B cell (primary cell): ENCODE measurements around the gene SLC25A48. TPM values are rescaled to one million over a fixed set of nuclear protein-coding genes. Genes with fewer than 3 reads are reported as not detected.

ENCODE experiments used
- ATAC-seq: fragments of 200-7000 bp; cut with Tn5 transposase; one replicate; pipeline ENCODE4 v1.10.0; 2021; ENCODE audit warnings: low read depth, mild to moderate bottlenecking, moderate number of reproducible peaks, moderate library complexity
- CTCF ChIA-PET: fragments of 350-600 bp; sonication (Branson Sonifier 250); formaldehyde crosslinking; loops from one replicate; lab custom pipeline; 2021; ENCODE audit warnings: antibody characterized with exemption, inconsistent platforms; lab: Charles Lee
- POLR2A ChIA-PET: fragments of 350-600 bp; sonication (Branson Sonifier 250); formaldehyde crosslinking; loops from one replicate; lab custom pipeline; 2021; ENCODE audit warnings: antibody characterized with exemption; lab: Charles Lee
- DNase-seq: peaks from one replicate; pipeline ENCODE4 v3.0.0; 2013
- H2AFZ ChIP-seq: 2 replicates; pipeline ENCODE4 v1.6.1; 2012; ENCODE audit warnings: mild to moderate bottlenecking, low read depth, low read length; ENCODE audit not compliant: insufficient read depth, poor library complexity, severe bottlenecking
- H3K27ac ChIP-seq, 2 donors: 1 replicate in 1 of 2; 2 replicates in 1 of 2; pipeline ENCODE4 v1.5.1; 2012 to 2013; ENCODE audit warnings: low read length in 2 of 2, mild to moderate bottlenecking in 2 of 2, moderate library complexity in 1 of 2
- H3K27me3 ChIP-seq, 4 experiments: fragments of 200-600 bp in 1 of 4; sonication (generic) in 1 of 4; replicated peaks in 1 of 4; 1 replicate in 2 of 4; 2 replicates in 2 of 4; pipeline versions ENCODE4 v1.6.1 to v1.7.0; 2013 to 2016; ENCODE audit warnings: low read length in 3 of 4, mild to moderate bottlenecking in 2 of 4, mixed read lengths in 1 of 4, moderate library complexity in 1 of 4; ENCODE audit not compliant: insufficient read depth in 4 of 4, control insufficient read depth in 3 of 4; ENCODE audit errors: control extremely low read depth in 1 of 4
- H3K36me3 ChIP-seq, 2 experiments: replicated peaks in 1 of 2; 1 replicate in 1 of 2; 2 replicates in 1 of 2; pipeline versions ENCODE4 v1.6.1 to v1.7.1; 2013; ENCODE audit warnings: low read length in 1 of 2; ENCODE audit not compliant: insufficient read depth in 2 of 2, control insufficient read depth in 1 of 2; ENCODE audit errors: control extremely low read depth in 1 of 2, extremely low read depth in 1 of 2
- H3K4me1 ChIP-seq, 2 donors: fragments of 200-600 bp in 1 of 2; sonication (generic) in 1 of 2; 1 replicate in 1 of 2; 2 replicates in 1 of 2; pipeline versions ENCODE4 v1.5.1 to v1.6.1; 2013 to 2017; ENCODE audit warnings: low read length in 2 of 2; ENCODE audit not compliant: control insufficient read depth in 2 of 2, insufficient read depth in 2 of 2
- H3K4me2 ChIP-seq: replicated peaks from 2 replicates; pipeline ENCODE3; 2012; ENCODE audit warnings: mild to moderate bottlenecking, low read depth, low read length; ENCODE audit not compliant: poor library complexity, severe bottlenecking
- H3K4me3 ChIP-seq, 5 experiments: fragments of 200-600 bp in 1 of 5; sonication (generic) in 1 of 5; 1 replicate in 3 of 5; 2 replicates in 2 of 5; pipeline versions ENCODE4 v1.5.1 to v1.7.0; 2011 to 2016; ENCODE audit warnings: low read length in 4 of 5, mild to moderate bottlenecking in 4 of 5, low read depth in 2 of 5, control low read depth in 1 of 5, moderate library complexity in 1 of 5; ENCODE audit not compliant: insufficient read depth in 1 of 5; ENCODE audit errors: control extremely low read depth in 1 of 5, extremely low read depth in 1 of 5
- H3K79me2 ChIP-seq: fragments of 200-600 bp; sonication (generic); one replicate; pipeline ENCODE4 v1.6.0; 2016; ENCODE audit warnings: low read length; ENCODE audit not compliant: control insufficient read depth, insufficient read depth
- H3K9ac ChIP-seq: fragments of 200-600 bp; sonication (generic); 2 replicates; pipeline ENCODE4 v1.6.1; 2017; ENCODE audit warnings: mild to moderate bottlenecking, low read length, moderate library complexity
- H3K9me3 ChIP-seq, 3 donors: one replicate each; pipeline versions ENCODE4 v1.6.1 to v1.7.1; 2013; ENCODE audit warnings: low read length in 2 of 3; ENCODE audit not compliant: control insufficient read depth in 2 of 3, insufficient read depth in 1 of 3; ENCODE audit errors: control extremely low read depth in 1 of 3
- H4K20me1 ChIP-seq: 2 replicates; pipeline ENCODE4 v1.6.0; 2012; ENCODE audit warnings: mild to moderate bottlenecking, low read length; ENCODE audit not compliant: insufficient read depth, control insufficient read depth, poor library complexity, severe bottlenecking
- H3K27ac Mint-ChIP-seq: one replicate; pipeline ENCODE4 v1.8.0; 2021; ENCODE audit warnings: mixed read lengths
- H3K27me3 Mint-ChIP-seq: one replicate; pipeline ENCODE4 v1.8.0; 2021; ENCODE audit warnings: mixed read lengths
- H3K4me1 Mint-ChIP-seq: one replicate; pipeline ENCODE4 v1.8.0; 2021; ENCODE audit warnings: mixed read lengths
- H3K4me3 Mint-ChIP-seq: one replicate; pipeline ENCODE4 v1.8.0; 2021; ENCODE audit warnings: mixed read lengths
- H3K9me3 Mint-ChIP-seq: one replicate; pipeline ENCODE4 v1.8.0; 2022; ENCODE audit warnings: mixed read lengths; ENCODE audit not compliant: insufficient read depth
- CTCF ChIP-seq: fragments of 200-600 bp; IDR thresholded peaks from one replicate; pipeline ENCODE4 v1.8.0; 2022; ENCODE audit warnings: antibody characterized with exemption, mild to moderate bottlenecking
- EZH2 ChIP-seq: IDR thresholded peaks from 2 replicates; pipeline ENCODE4 v1.6.1; 2012; ENCODE audit warnings: borderline replicate concordance, low read depth, mild to moderate bottlenecking, moderate library complexity, low read length; ENCODE audit not compliant: insufficient read depth, poor library complexity, severe bottlenecking
- WGBS: methylation state at CpG from one replicate; pipeline ENCODE4 v1.1.5; 2013; ENCODE audit warnings: missing lambda C conversion rate; ENCODE audit not compliant: insufficient coverage; 5-methylcytosine and 5-hydroxymethylcytosine counted together
- intact Hi-C: fragments of 100-400 bp; cut with micrococcal nuclease; formaldehyde crosslinking; loops from one replicate; pipeline ENCODE4 v1.10.0; 2022
- polyA plus RNA-seq: library from polyadenylated mRNA; depleted of rRNA; stranded (reverse); fragments of >200 nt; gene quantifications from 2 replicates; pipeline ENCODE4 v1.2.3, GENCODE V29; 2012
- total RNA-seq, 2 donors: library from RNA; stranded (reverse); fragments of 120-200 nt in 1 of 2; gene quantifications; 1 replicate in 1 of 2; 2 replicates in 1 of 2; pipeline versions ENCODE4 v1.2.3 to v1.2.4, GENCODE V29; 2013 to 2022

The SLC25A48 gene
- total and polyA plus RNA-seq, 2 donors (not counting 1 experiment from before 2014, with no cell fraction given) = not detected

GRCh38 chr5:135878156-135878620 lies 43.7 kb downstream of the SLC25A48 start:
- H3K27me3 Mint-ChIP-seq = peaks cover 34% of the 10 kb centered on the region
- no peak for ATAC-seq
- POLR2A ChIA-PET = no interaction called here

GRCh38 chr5:135879591-135879990 lies 45.1 kb downstream of the SLC25A48 start:
- no peaks in the 10 kb centered on the region for H3K9me3 Mint-ChIP-seq
- no peak for DNase-seq
- CTCF ChIA-PET = no interaction called here

More at GRCh38 chr5:135878156-135878620, 43.7 kb downstream of the SLC25A48 start:
- Histone ChIP-seq H2AFZ (no peak overlapping the region), H3K4me1 (no peaks in the 10 kb centered on the region), H3K27me3 (peaks cover 0 to 4% (median 0%) of the 10 kb centered on the region in 4 experiments), H3K36me3 (no peaks in the 10 kb centered on the region), H3K4me2 (no peak overlapping the region), H3K9ac (no peak overlapping the region), H3K9me3 (no peaks in the 10 kb centered on the region), H3K27ac (no peak overlapping the region), H3K4me3 (no peak overlapping the region), H3K79me2 (no peaks in the 10 kb centered on the region), H4K20me1 (no peaks in the 10 kb centered on the region)
- no peak for TF ChIP-seq CTCF
- no peak for TF ChIP-seq EZH2
- H3K27ac Mint-ChIP-seq = no peak overlapping the region
- intact Hi-C loops = no loop called here
- no peaks in the 10 kb centered on the region for H3K4me1 Mint-ChIP-seq
- DNase-seq = no peak
- H3K4me3 Mint-ChIP-seq = no peak overlapping the region
- CTCF ChIA-PET = no interaction called here
- no peaks in the 10 kb centered on the region for H3K9me3 Mint-ChIP-seq
- 84% methylated on average over 4 of the region's 4 CpGs for WGBS

More at GRCh38 chr5:135879591-135879990, 45.1 kb downstream of the SLC25A48 start:
- intact Hi-C loops = no loop called here
- no peak overlapping the region for H3K27ac Mint-ChIP-seq
- H3K4me3 Mint-ChIP-seq = no peak overlapping the region
- Histone ChIP-seq H3K4me1 (no peaks in the 10 kb centered on the region), H3K79me2 (no peaks in the 10 kb centered on the region), H3K9ac (no peak overlapping the region), H3K4me3 (no peak overlapping the region), H2AFZ (no peak overlapping the region), H3K36me3 (no peaks in the 10 kb centered on the region), H3K4me2 (no peak overlapping the region), H3K9me3 (no peaks in the 10 kb centered on the region), H3K27ac (no peak overlapping the region), H4K20me1 (no peaks in the 10 kb centered on the region), H3K27me3 (peaks cover 0 to 4% (median 0%) of the 10 kb centered on the region in 4 experiments)
- peaks cover 32% of the 10 kb centered on the region for H3K27me3 Mint-ChIP-seq
- 86% methylated on average over 3 of the region's 3 CpGs for WGBS
- no peaks in the 10 kb centered on the region for H3K4me1 Mint-ChIP-seq
- ATAC-seq = no peak
- TF ChIP-seq EZH2 = no peak
- TF ChIP-seq CTCF = no peak
- POLR2A ChIA-PET = no interaction called here
